Central memory CD8-positive, alpha-beta T cell (primary cell): Measurements from ENCODE around the gene CEP162.
"Not testable (repeated sequence)": the region's sequence is repeated elsewhere in the genome, so short reads cannot be mapped to it uniquely, and the experiment has no call there.

Source experiments
- ATAC-seq: fragments of 150-1000 bp; cut with Tn5 transposase; replicated peaks from 2 replicates; pipeline ENCODE4 v1.10.0; 2022; ENCODE audit warnings: mild to moderate bottlenecking, moderate FRiP score, moderate number of reproducible peaks; ENCODE audit not compliant: poor library complexity, severe bottlenecking; ENCODE audit errors: extremely low read depth
- DNase-seq, 2 donors: peaks; one replicate each; pipeline ENCODE4 v3.0.0; 2021; ENCODE audit warnings: low spot score in 2 of 2
- H3K27ac Mint-ChIP-seq: one replicate; pipeline ENCODE4 v1.8.0; 2022; ENCODE audit warnings: low read depth, mild to moderate bottlenecking, moderate library complexity, mixed read lengths
- H3K27me3 Mint-ChIP-seq: one replicate; pipeline ENCODE4 v1.8.0; 2022; ENCODE audit warnings: mixed read lengths
- H3K36me3 Mint-ChIP-seq: one replicate; pipeline ENCODE4 v1.8.0; 2022; ENCODE audit warnings: mild to moderate bottlenecking, moderate library complexity, mixed read lengths; ENCODE audit not compliant: insufficient read depth
- H3K4me1 Mint-ChIP-seq: one replicate; pipeline ENCODE4 v1.8.0; 2022; ENCODE audit warnings: mixed read lengths
- H3K4me3 Mint-ChIP-seq: one replicate; pipeline ENCODE4 v1.8.0; 2022; ENCODE audit warnings: mild to moderate bottlenecking, moderate library complexity, mixed read lengths
- H3K9me3 Mint-ChIP-seq: one replicate; pipeline ENCODE4 v1.8.0; 2022; ENCODE audit warnings: mixed read lengths

Gene CEP162

GRCh38 chr6:84089081-84089480 lies 138.4 kb downstream of the CEP162 start:
- ATAC-seq, result no peak
- no peaks in the 10 kb centered on the region for H3K36me3 Mint-ChIP-seq
- H3K27ac Mint-ChIP-seq, result no peak overlapping the region
- H3K4me1 Mint-ChIP-seq, result no peaks in the 10 kb centered on the region
- no peak overlapping the region for H3K4me3 Mint-ChIP-seq
- H3K27me3 Mint-ChIP-seq, result peaks cover 17% of the 10 kb centered on the region
- no peak for DNase-seq
- no peaks in the 10 kb centered on the region for H3K9me3 Mint-ChIP-seq

GRCh38 chr6:84086545-84087429 lies 140.7 kb downstream of the CEP162 start:
- no peak for ATAC-seq
- DNase-seq, result no peak
- Mint-ChIP-seq H3K4me3 (no peak overlapping the region), H3K9me3 (no peaks in the 10 kb centered on the region), H3K27ac (no peak overlapping the region), H3K4me1 (no peaks in the 10 kb centered on the region), H3K27me3 (peaks cover 13% of the 10 kb centered on the region), H3K36me3 (no peaks in the 10 kb centered on the region)

GRCh38 chr6:84086056-84086455 lies 141.4 kb downstream of the CEP162 start:
- DNase-seq (no peak), ATAC-seq (no peak)
- H3K27me3 Mint-ChIP-seq, result peaks cover 13% of the 10 kb centered on the region
- no peaks in the 10 kb centered on the region for H3K9me3 Mint-ChIP-seq
- H3K4me1 Mint-ChIP-seq, result no peaks in the 10 kb centered on the region
- H3K4me3 Mint-ChIP-seq, result no peak overlapping the region
- H3K36me3 Mint-ChIP-seq, result no peaks in the 10 kb centered on the region
- no peak overlapping the region for H3K27ac Mint-ChIP-seq

- not testable (repeated sequence) for H3K4me1 Mint-ChIP-seq, H3K4me3 Mint-ChIP-seq, H3K36me3 Mint-ChIP-seq, H3K27ac Mint-ChIP-seq, ATAC-seq, H3K9me3 Mint-ChIP-seq, DNase-seq
- H3K27me3 Mint-ChIP-seq, result peaks cover 16% of the 10 kb centered on the region
These were observed 142.7 kb downstream of the CEP162 start for GRCh38 chr6:84084705-84085104.

- no peak overlapping the region for H3K27ac Mint-ChIP-seq
- DNase-seq (no peak), ATAC-seq (no peak)
- no peaks in the 10 kb centered on the region for H3K36me3 Mint-ChIP-seq
- H3K27me3 Mint-ChIP-seq, result peaks cover 27% of the 10 kb centered on the region
- no peak overlapping the region for H3K4me3 Mint-ChIP-seq
- no peaks in the 10 kb centered on the region for H3K9me3 Mint-ChIP-seq
- no peaks in the 10 kb centered on the region for H3K4me1 Mint-ChIP-seq
These were observed 144.7 kb downstream of the CEP162 start for GRCh38 chr6:84082689-84083265.

- peaks cover 14% of the 10 kb centered on the region for H3K27me3 Mint-ChIP-seq
- no peak for DNase-seq
- no peak overlapping the region for H3K4me3 Mint-ChIP-seq
- no peaks in the 10 kb centered on the region for H3K4me1 Mint-ChIP-seq
- no peak overlapping the region for H3K27ac Mint-ChIP-seq
- ATAC-seq, result no peak
- H3K36me3 Mint-ChIP-seq, result no peaks in the 10 kb centered on the region
- H3K9me3 Mint-ChIP-seq, result no peaks in the 10 kb centered on the region
These were observed 146.2 kb downstream of the CEP162 start for GRCh38 chr6:84081222-84081621.

GRCh38 chr6:84078335-84078734 lies 149.1 kb downstream of the CEP162 start:
- ATAC-seq, result no peak
- Mint-ChIP-seq H3K36me3 (no peaks in the 10 kb centered on the region), H3K4me3 (no peak overlapping the region), H3K9me3 (no peaks in the 10 kb centered on the region), H3K4me1 (no peaks in the 10 kb centered on the region), H3K27ac (no peak overlapping the region), H3K27me3 (peaks cover 17% of the 10 kb centered on the region)
- DNase-seq, result no peak

- no peak for ATAC-seq
- H3K27me3 Mint-ChIP-seq, result peaks cover 24% of the 10 kb centered on the region
- H3K4me1 Mint-ChIP-seq, result no peaks in the 10 kb centered on the region
- no peak for DNase-seq
- no peaks in the 10 kb centered on the region for H3K9me3 Mint-ChIP-seq
- no peaks in the 10 kb centered on the region for H3K36me3 Mint-ChIP-seq
- H3K27ac Mint-ChIP-seq, result no peak overlapping the region
- no peak overlapping the region for H3K4me3 Mint-ChIP-seq
These were observed 149.8 kb downstream of the CEP162 start for GRCh38 chr6:84077645-84078044.

GRCh38 chr6:84074988-84075781 lies 152.3 kb downstream of the CEP162 start:
- H3K4me3 Mint-ChIP-seq, result no peak overlapping the region
- DNase-seq (no peak), ATAC-seq (no peak)
- H3K4me1 Mint-ChIP-seq, result no peaks in the 10 kb centered on the region
- H3K36me3 Mint-ChIP-seq, result no peaks in the 10 kb centered on the region
- peaks cover 6% of the 10 kb centered on the region for H3K9me3 Mint-ChIP-seq
- H3K27ac Mint-ChIP-seq, result no peak overlapping the region
- H3K27me3 Mint-ChIP-seq, result peaks cover 48% of the 10 kb centered on the region
